OCI-LY7 (cell line): ENCODE data around the gene DYNAP. TPM values are rescaled to one million over a fixed set of nuclear protein-coding genes. Genes with fewer than 3 reads are reported as not detected.

Experiments
- BruUV-seq: library from RNA; stranded (reverse); fragments of 400-500 nt; replicated peaks from 2 replicates; lab custom pipeline; 2021; lab: Mats Ljungman, UMichigan
- CTCF ChIA-PET: fragments of 300-600 bp; sonication (Branson Sonifier 250); formaldehyde crosslinking; loops from one replicate; lab custom pipeline; 2022; ENCODE audit warnings: antibody characterized with exemption; ENCODE audit not compliant: unreplicated experiment; lab: Charles Lee
- POLR2A ChIA-PET: fragments of 300-600 bp; sonication (Branson Sonifier 250); formaldehyde crosslinking; loops from one replicate; lab custom pipeline; 2022; ENCODE audit warnings: antibody characterized with exemption; lab: Charles Lee
- DNase-seq: peaks from one replicate; pipeline ENCODE4 v3.0.0-alpha.2; 2015; ENCODE audit warnings: low spot score
- H2AFZ ChIP-seq: fragments of 200-600 bp; sonication (generic), shearing (Covaris generic); 2 replicates; pipeline ENCODE4 v1.6.1; 2014; ENCODE audit warnings: mild to moderate bottlenecking, antibody characterized with exemption, low read length, moderate library complexity
- H3K27ac ChIP-seq: fragments of 200-600 bp; sonication (generic); 2 replicates; pipeline ENCODE4 v1.5.1; 2014; ENCODE audit warnings: mixed run types, low read depth, mild to moderate bottlenecking, moderate library complexity, low read length, inconsistent platforms; ENCODE audit not compliant: poor library complexity, severe bottlenecking
- H3K36me3 ChIP-seq: fragments of 200-600 bp; sonication (generic); 2 replicates; pipeline ENCODE4 v1.6.1; 2014; ENCODE audit warnings: mild to moderate bottlenecking, antibody characterized with exemption, low read length, moderate library complexity, mixed read lengths; ENCODE audit not compliant: insufficient read depth
- H3K4me1 ChIP-seq: fragments of 200-600 bp; sonication (generic); 2 replicates; pipeline ENCODE4 v1.5.1; 2014; ENCODE audit warnings: mild to moderate bottlenecking, low read length; ENCODE audit not compliant: insufficient read depth, poor library complexity, severe bottlenecking
- H3K4me2 ChIP-seq: fragments of 200-600 bp; sonication (generic); 2 replicates; pipeline ENCODE4 v1.6.1; 2014; ENCODE audit warnings: mild to moderate bottlenecking, low read length
- H3K4me3 ChIP-seq: fragments of 200-600 bp; sonication (generic); 2 replicates; pipeline ENCODE4 v1.5.1; 2014; ENCODE audit warnings: mild to moderate bottlenecking, low read depth, low read length; ENCODE audit not compliant: poor library complexity, severe bottlenecking
- H3K79me2 ChIP-seq: fragments of 200-600 bp; sonication (generic); 2 replicates; pipeline ENCODE4 v1.6.1; 2016; ENCODE audit warnings: low read depth, mild to moderate bottlenecking, low read length, moderate library complexity, mixed read lengths; ENCODE audit not compliant: insufficient read depth
- H3K9me2 ChIP-seq: fragments of 200-600 bp; sonication (generic); 2 replicates; pipeline ENCODE4 v1.6.1; 2016; ENCODE audit warnings: mild to moderate bottlenecking, low read length, mixed read lengths; ENCODE audit not compliant: insufficient read depth
- H3K9me3 ChIP-seq: fragments of 200-600 bp; sonication (generic); 2 replicates; pipeline ENCODE4 v1.6.1; 2014; ENCODE audit warnings: mild to moderate bottlenecking, mixed run types, low read length, mixed read lengths
- H4K20me1 ChIP-seq: fragments of 200-600 bp; sonication (generic); 2 replicates; pipeline ENCODE4 v1.6.1; 2014; ENCODE audit warnings: mild to moderate bottlenecking, antibody characterized with exemption, low read length, moderate library complexity, mixed read lengths; ENCODE audit not compliant: insufficient read depth
- CTCF ChIP-seq: fragments of 200-600 bp; sonication (generic); conservative IDR thresholded peaks from 2 replicates; pipeline ENCODE4 v1.5.1; 2014; ENCODE audit warnings: mild to moderate bottlenecking, antibody characterized with exemption, low read length, moderate library complexity, mixed read lengths
- EZH2phosphoT487 ChIP-seq: fragments of 200-600 bp; sonication (generic); IDR thresholded peaks from 2 replicates; pipeline ENCODE4 v1.6.1; 2018; ENCODE audit warnings: low read depth, borderline replicate concordance, mild to moderate bottlenecking, mixed run types, antibody characterized with exemption, low read length, moderate library complexity, mixed read lengths
- intact Hi-C: fragments of 100-400 bp; cut with micrococcal nuclease; formaldehyde crosslinking; loops from one replicate; pipeline ENCODE4 v1.10.0; 2022; ENCODE audit not compliant: unreplicated experiment
- total RNA-seq, 2 experiments: library from RNA; depleted of rRNA in 1 of 2; stranded (reverse); fragments of >200 nt in 1 of 2; shearing (Covaris generic) in 1 of 2; gene quantifications; 2 replicates each; pipeline ENCODE4 v1.2.3, GENCODE V29; 2014 to 2022

The DYNAP gene
- total RNA-seq, 2 experiments from 2014 or later: not detected

GRCh38 chr18:54626779-54627178 is 35.7 kb downstream of the DYNAP start:
- no TSS peak for BruUV-seq

GRCh38 chr18:54630963-54631362 is 39.9 kb downstream of the DYNAP start:
- no TSS peak for BruUV-seq
- no peak for DNase-seq
- CTCF ChIA-PET: no interaction called here
- no peak overlapping the region for H2AFZ ChIP-seq
- no peaks in the 10 kb centered on the region for H3K9me3 ChIP-seq
- no peaks in the 10 kb centered on the region for H3K9me2 ChIP-seq
- H3K4me3 ChIP-seq: no peak overlapping the region
- POLR2A ChIA-PET: no interaction called here
- TF ChIP-seq EZH2phosphoT487 (no peak), CTCF (no peak)
- H3K4me1 ChIP-seq: no peaks in the 10 kb centered on the region
- intact Hi-C loops: no loop called here
- H4K20me1 ChIP-seq: no peaks in the 10 kb centered on the region
- H3K4me2 ChIP-seq: no peak overlapping the region
- no peak overlapping the region for H3K27ac ChIP-seq
- H3K36me3 ChIP-seq: no peaks in the 10 kb centered on the region
- H3K79me2 ChIP-seq: no peaks in the 10 kb centered on the region

More at GRCh38 chr18:54626779-54627178, 35.7 kb downstream of the DYNAP start:
- POLR2A ChIA-PET: no interaction called here
- Histone ChIP-seq H2AFZ (no peak overlapping the region), H3K9me2 (no peaks in the 10 kb centered on the region), H3K4me3 (no peak overlapping the region), H4K20me1 (no peaks in the 10 kb centered on the region), H3K4me2 (no peak overlapping the region), H3K9me3 (no peaks in the 10 kb centered on the region), H3K4me1 (no peaks in the 10 kb centered on the region), H3K27ac (no peak overlapping the region), H3K36me3 (no peaks in the 10 kb centered on the region), H3K79me2 (no peaks in the 10 kb centered on the region)
- CTCF ChIA-PET: no interaction called here
- TF ChIP-seq CTCF (no peak), EZH2phosphoT487 (no peak)
- intact Hi-C loops: no loop called here
- no peak for DNase-seq

DNA sequence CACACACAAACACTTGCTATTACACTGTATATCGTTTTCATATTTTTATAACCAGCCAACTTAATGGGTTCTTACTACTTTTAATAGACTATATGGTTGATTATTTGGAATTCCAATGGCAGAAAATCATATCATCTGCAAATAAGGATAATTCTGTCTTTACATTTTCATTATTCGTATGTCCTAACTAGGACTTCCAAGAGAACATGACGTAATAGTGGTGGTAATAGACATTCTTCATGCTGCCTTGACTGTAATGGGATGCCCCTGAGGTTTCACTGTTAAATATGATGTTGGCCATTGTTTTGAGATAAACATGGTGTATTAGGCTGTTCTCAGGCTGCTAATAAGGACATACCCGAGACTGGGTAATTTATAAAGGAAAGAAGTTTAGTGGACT is 45.2 kb downstream of the DYNAP start:
- Histone ChIP-seq H3K9me3 (no peaks in the 10 kb centered on the region), H3K27ac (no peak overlapping the region), H4K20me1 (no peaks in the 10 kb centered on the region), H3K4me3 (no peak overlapping the region), H3K4me1 (no peaks in the 10 kb centered on the region), H3K36me3 (no peaks in the 10 kb centered on the region), H3K79me2 (no peaks in the 10 kb centered on the region), H3K9me2 (no peaks in the 10 kb centered on the region), H2AFZ (no peak overlapping the region), H3K4me2 (no peak overlapping the region)
- ChIA-PET POLR2A (no interaction called here), CTCF (no interaction called here)
- intact Hi-C loops: no loop called here
- no peak for DNase-seq
- TF ChIP-seq EZH2phosphoT487: no peak
- no peak for TF ChIP-seq CTCF
- no TSS peak for BruUV-seq
